Esophagus (tissue), 2 donors: ENCODE data around the gene PRDX6. TPM values are rescaled to one million over a fixed set of nuclear protein-coding genes. Genes with fewer than 3 reads are reported as not detected.
"Not testable (repeated sequence)": the region's sequence is repeated elsewhere in the genome, so short reads cannot be mapped to it uniquely, and the experiment has no call there.

Source experiments
- H3K27ac ChIP-seq, 2 donors: one replicate each; pipeline ENCODE4 v1.5.1; 2013; ENCODE audit warnings: low read depth in 2 of 2, mild to moderate bottlenecking in 2 of 2, inconsistent platforms in 1 of 2, low read length in 1 of 2, moderate library complexity in 1 of 2
- H3K27me3 ChIP-seq, 2 donors: one replicate each; pipeline ENCODE4 v1.6.1; 2013; ENCODE audit warnings: low read length in 2 of 2, control low read depth in 1 of 2, mild to moderate bottlenecking in 1 of 2; ENCODE audit not compliant: insufficient read depth in 2 of 2, control insufficient read depth in 1 of 2
- H3K36me3 ChIP-seq, 2 donors: one replicate each; pipeline ENCODE4 v1.6.1; 2013; ENCODE audit warnings: low read length in 1 of 2; ENCODE audit not compliant: control insufficient read depth in 2 of 2, insufficient read depth in 2 of 2
- H3K4me1 ChIP-seq, 2 donors: one replicate each; pipeline ENCODE4 v1.6.1; 2013; ENCODE audit warnings: low read length in 1 of 2; ENCODE audit not compliant: control insufficient read depth in 2 of 2, insufficient read depth in 2 of 2
- H3K4me3 ChIP-seq, 2 donors: one replicate each; pipeline ENCODE4 v1.5.1; 2013; ENCODE audit warnings: low read length in 2 of 2, mild to moderate bottlenecking in 2 of 2, low read depth in 1 of 2, moderate library complexity in 1 of 2
- H3K9me3 ChIP-seq, 2 donors: one replicate each; pipeline ENCODE4 v1.6.1; 2013; ENCODE audit warnings: mild to moderate bottlenecking in 2 of 2, low read depth in 1 of 2, low read length in 1 of 2, moderate library complexity in 1 of 2; ENCODE audit not compliant: control insufficient read depth in 2 of 2, insufficient read depth in 1 of 2
- WGBS, 2 donors: extraction: QIAGEN DNeasy Blood & Tissue Kit; methylation state at CpG; one replicate each; pipeline ENCODE4 v1.1.7; 2013; 5-methylcytosine and 5-hydroxymethylcytosine counted together
- polyA plus RNA-seq, 2 donors: library from polyadenylated mRNA; stranded (reverse); fragments of 200-250 nt; gene quantifications; one replicate each; pipeline ENCODE4 v1.2.3, GENCODE V29; 2013
- donor health status: healthy with polysubstance abuse.
- donor health status: Bipolar disorder and iron deficiency.

The PRDX6 gene
- polyA plus RNA-seq, 2 donors = 198 to 221 TPM

DNA sequence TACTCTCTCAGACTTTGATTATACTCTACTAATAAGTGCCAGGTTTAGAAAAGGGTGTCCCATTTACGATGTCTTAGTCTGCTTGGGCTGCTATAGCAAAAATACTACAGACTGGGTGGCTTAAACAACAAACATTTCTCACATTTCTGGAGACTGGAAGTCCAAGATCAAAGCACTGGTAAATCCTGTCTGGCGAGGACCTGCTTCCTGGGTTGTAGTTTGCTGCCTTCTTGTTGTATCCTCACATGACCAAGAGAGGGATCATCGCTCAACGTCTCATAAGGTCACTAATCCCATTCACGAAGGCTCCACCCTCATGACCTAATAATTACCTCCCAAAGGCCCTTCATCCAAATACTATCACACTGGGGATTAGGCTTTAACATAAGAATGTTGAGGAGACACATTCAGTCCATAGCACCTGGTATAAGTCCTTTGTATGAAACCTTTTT is 12.0 kb downstream of the PRDX6 start:
- Histone ChIP-seq H3K36me3 (peaks cover 11 to 14% of the 10 kb centered on the region in 2 donors), H3K27ac (peak overlapping the region in 1 of 2 donors; percentile 27), H3K9me3 (no peaks in the 10 kb centered on the region), H3K27me3 (no peaks in the 10 kb centered on the region), H3K4me1 (no peaks in the 10 kb centered on the region), H3K4me3 (no peak overlapping the region)
- 71 to 82% methylated on average over 5 of the region's 5 CpGs for WGBS, 2 donors

- H3K4me3 ChIP-seq = no peak overlapping the region
- H3K36me3 ChIP-seq = peaks cover 11 to 13% of the 10 kb centered on the region in 2 donors
- no peak overlapping the region for H3K27ac ChIP-seq
- H3K9me3 ChIP-seq = no peaks in the 10 kb centered on the region
- WGBS, 2 donors = 98 to 99% methylated on average over 3 of the region's 3 CpGs
- H3K27me3 ChIP-seq = no peaks in the 10 kb centered on the region
- H3K4me1 ChIP-seq = no peaks in the 10 kb centered on the region
Observed at GRCh38 chr1:173489929-173490328, 12.8 kb downstream of the PRDX6 start.

- no peak overlapping the region for H3K4me3 ChIP-seq
- 98% methylated on average over 2 of the region's 2 CpGs for WGBS, 2 donors
- no peaks in the 10 kb centered on the region for H3K4me1 ChIP-seq
- H3K36me3 ChIP-seq = peaks cover 5 to 6% of the 10 kb centered on the region in 2 donors
- no peaks in the 10 kb centered on the region for H3K9me3 ChIP-seq
- no peak overlapping the region for H3K27ac ChIP-seq
- H3K27me3 ChIP-seq = no peaks in the 10 kb centered on the region
Observed at GRCh38 chr1:173491508-173491907, 14.4 kb downstream of the PRDX6 start.

GRCh38 chr1:173493125-173493524 is 16.0 kb downstream of the PRDX6 start:
- H3K36me3 ChIP-seq, H3K27me3 ChIP-seq: not testable (repeated sequence)
- 93 to 95% methylated on average over 8 of the region's 8 CpGs for WGBS, 2 donors

DNA sequence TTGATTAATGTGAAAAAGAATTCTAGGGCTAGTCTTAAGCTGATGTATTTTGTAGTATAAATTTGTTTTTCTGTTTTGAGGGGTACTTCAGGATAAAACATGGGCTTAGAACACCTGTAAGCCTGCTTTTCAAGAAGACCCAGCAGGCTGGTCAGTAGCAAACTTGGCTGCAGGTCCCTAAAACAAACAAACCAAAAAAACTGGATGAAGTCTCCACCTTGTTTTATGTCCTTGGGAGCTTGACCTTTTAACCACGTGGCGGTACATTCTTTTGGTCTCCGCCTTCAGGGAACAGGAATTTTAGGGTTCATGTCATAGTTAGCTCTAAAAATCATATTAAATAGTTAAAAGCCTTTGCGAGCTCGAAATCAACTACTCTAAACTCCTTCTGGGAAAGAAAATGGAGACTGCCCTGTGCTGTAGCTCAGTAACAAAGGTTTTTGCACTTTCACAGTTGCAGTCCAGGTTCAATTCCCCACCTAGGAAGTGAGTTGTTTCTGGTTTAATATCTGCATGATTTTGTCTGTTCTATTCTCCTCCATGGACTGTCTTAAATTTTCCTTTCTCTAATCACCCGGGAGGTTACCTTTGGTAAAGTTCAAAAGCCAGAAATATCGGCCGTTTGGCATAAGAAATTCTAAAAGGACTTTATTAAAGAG is 18.6 kb downstream of the PRDX6 start:
- H3K4me3 ChIP-seq = no peak overlapping the region
- WGBS, 2 donors = 78 to 89% methylated on average over 8 of the region's 8 CpGs
- no peaks in the 10 kb centered on the region for H3K9me3 ChIP-seq
- no peak overlapping the region for H3K27ac ChIP-seq
- no peaks in the 10 kb centered on the region for H3K4me1 ChIP-seq
- H3K27me3 ChIP-seq = no peaks in the 10 kb centered on the region
- H3K36me3 ChIP-seq = no peaks in the 10 kb centered on the region

More at GRCh38 chr1:173493125-173493524, 16.0 kb downstream of the PRDX6 start:
- H3K4me3 ChIP-seq, H3K9me3 ChIP-seq, H3K27ac ChIP-seq, H3K4me1 ChIP-seq: not testable (repeated sequence)

GRCh38 chr1:173496757-173497320 is 19.7 kb downstream of the PRDX6 start:
- Histone ChIP-seq H3K27ac (no peak overlapping the region), H3K27me3 (no peaks in the 10 kb centered on the region), H3K4me3 (no peak overlapping the region), H3K36me3 (no peaks in the 10 kb centered on the region), H3K4me1 (no peaks in the 10 kb centered on the region), H3K9me3 (no peaks in the 10 kb centered on the region)
- WGBS, 2 donors = 88 to 90% methylated on average over 2 of the region's 2 CpGs

DNA sequence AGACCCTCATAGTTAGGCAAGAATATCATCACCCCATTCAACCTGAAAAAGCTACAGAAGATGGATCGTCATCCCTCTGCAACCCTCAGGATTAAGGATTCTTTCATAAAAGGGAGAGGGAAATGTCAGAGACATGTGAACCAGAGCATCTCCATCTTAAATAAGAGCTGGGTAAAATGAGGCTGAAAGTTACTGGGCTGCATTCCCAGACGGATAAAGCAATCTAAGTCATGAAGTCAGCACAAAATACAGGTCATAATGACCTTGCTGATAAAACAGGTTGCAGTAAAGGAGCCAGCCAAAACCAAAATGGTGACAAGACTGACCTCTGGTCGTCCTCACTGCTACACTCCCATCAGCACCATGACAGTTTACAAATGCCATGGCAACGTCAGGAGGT is 22.6 kb downstream of the PRDX6 start:
- no peak overlapping the region for H3K27ac ChIP-seq
- H3K9me3 ChIP-seq = peaks cover 0 to under 1% of the 10 kb centered on the region in 2 donors
- 79 to 81% methylated on average over 4 of the region's 4 CpGs for WGBS, 2 donors
- H3K4me3 ChIP-seq = no peak overlapping the region
- H3K36me3 ChIP-seq = no peaks in the 10 kb centered on the region
- no peaks in the 10 kb centered on the region for H3K4me1 ChIP-seq
- H3K27me3 ChIP-seq = no peaks in the 10 kb centered on the region

DNA sequence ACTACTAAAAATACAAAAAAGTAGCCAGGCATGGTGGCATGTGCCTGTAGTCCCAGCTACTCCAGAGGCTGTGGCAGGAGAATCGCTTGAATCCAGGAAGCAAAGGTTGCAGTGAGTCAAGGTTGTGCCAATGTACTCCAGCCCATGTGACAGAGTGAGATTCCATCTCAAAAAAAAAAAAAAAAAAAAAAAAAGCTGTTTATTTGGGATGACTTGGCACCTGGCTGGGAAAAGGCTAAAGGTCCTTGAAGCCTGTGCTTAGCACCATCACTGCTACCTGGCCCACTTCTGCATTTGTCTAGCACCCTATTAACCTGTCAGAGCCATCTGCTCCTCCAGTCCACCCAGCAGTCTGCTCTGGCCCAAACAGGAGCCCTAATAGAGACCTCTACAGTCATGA is 25.0 kb downstream of the PRDX6 start:
- Histone ChIP-seq H3K9me3 (peaks cover 0 to 2% of the 10 kb centered on the region in 2 donors), H3K27me3 (no peaks in the 10 kb centered on the region), H3K36me3 (no peaks in the 10 kb centered on the region), H3K4me3 (no peak overlapping the region), H3K4me1 (peaks cover 0 to 4% of the 10 kb centered on the region in 2 donors), H3K27ac (no peak overlapping the region)
- WGBS, 2 donors = 82 to 90% methylated on average over 1 of the region's 1 CpG

GRCh38 chr1:173503391-173503790 is 26.3 kb downstream of the PRDX6 start:
- WGBS, 2 donors = 62 to 63% methylated on average over 4 of the region's 4 CpGs
- Histone ChIP-seq H3K36me3 (no peaks in the 10 kb centered on the region), H3K4me3 (no peak overlapping the region), H3K27ac (no peak overlapping the region), H3K9me3 (peaks cover 0 to 2% of the 10 kb centered on the region in 2 donors), H3K4me1 (peaks cover 0 to 4% of the 10 kb centered on the region in 2 donors), H3K27me3 (no peaks in the 10 kb centered on the region)

DNA sequence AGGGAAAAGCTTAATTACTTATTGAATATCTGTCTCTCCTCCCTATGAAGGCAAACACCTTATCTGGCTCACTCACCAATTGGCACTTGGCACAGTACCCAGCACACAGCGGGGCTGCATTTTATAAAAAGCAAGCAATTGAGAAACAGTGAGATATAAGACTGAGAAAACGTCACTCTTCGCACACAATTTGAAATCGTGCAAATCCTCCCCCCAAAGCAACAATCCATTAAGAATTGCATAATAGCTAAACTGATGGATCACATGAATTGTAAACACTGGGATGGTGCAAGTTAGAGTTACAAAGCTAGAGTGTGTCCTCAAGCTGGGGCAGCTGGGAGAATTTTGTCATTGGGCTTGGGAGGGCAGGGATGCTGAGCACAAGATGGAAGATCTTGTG is 27.1 kb downstream of the PRDX6 start:
- Histone ChIP-seq H3K4me3 (no peak overlapping the region), H3K27me3 (no peaks in the 10 kb centered on the region), H3K4me1 (peaks cover 0 to 4% of the 10 kb centered on the region in 2 donors), H3K36me3 (no peaks in the 10 kb centered on the region), H3K27ac (no peak overlapping the region), H3K9me3 (peaks cover 0 to 2% of the 10 kb centered on the region in 2 donors)
- 73 to 84% methylated on average over 4 of the region's 4 CpGs for WGBS, 2 donors
